GM10248 (cell line): ENCODE data around the gene SLC24A2.

Source experiments
- CTCF ChIA-PET: fragments of 300-600 bp; sonication (Branson Sonifier 250); formaldehyde crosslinking; extraction: SDS; loops from one replicate; lab custom pipeline; 2021; ENCODE audit warnings: antibody characterized with exemption; lab: Yijun Ruan, JAX
- POLR2A ChIA-PET: fragments of 350-650 bp; sonication (Branson Sonifier 250); formaldehyde crosslinking; extraction: SDS; loops from one replicate; lab custom pipeline; 2020; ENCODE audit warnings: antibody characterized with exemption; lab: Yijun Ruan, JAX
- DNase-seq: peaks from one replicate; pipeline ENCODE4 v3.0.0; 2012; ENCODE audit errors: extremely low spot score
- TF ChIP-seq, protein P1 (sequence below): IDR thresholded peaks from 2 replicates; pipeline ENCODE4 v1.5.1; 2012; ENCODE audit warnings: mild to moderate bottlenecking, low read depth; ENCODE audit errors: extremely low read depth, missing control alignments, control extremely low read depth

Gene SLC24A2

DNA sequence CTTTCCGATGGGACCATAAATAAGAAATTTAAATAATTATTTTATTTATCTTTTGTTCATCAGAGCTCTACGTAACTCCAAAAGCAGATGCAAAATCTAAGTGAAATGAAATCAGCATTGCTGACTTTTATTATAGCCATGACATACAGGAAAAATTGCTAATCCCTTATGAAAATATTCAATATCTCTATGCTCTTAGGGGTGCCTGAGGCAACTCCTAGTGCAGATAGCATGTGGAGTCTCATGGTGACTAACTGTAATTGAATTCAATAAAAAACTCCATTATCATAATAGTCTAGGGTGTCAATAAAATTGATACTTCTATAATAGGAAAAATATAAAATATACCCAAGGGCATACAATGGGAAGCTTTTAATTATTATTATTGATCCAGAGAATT is 42.6 kb downstream of the SLC24A2 start:
- ChIA-PET CTCF (no interaction called here), POLR2A (no interaction called here)
- DNase-seq = no peak
- TF ChIP-seq, protein P1, sequence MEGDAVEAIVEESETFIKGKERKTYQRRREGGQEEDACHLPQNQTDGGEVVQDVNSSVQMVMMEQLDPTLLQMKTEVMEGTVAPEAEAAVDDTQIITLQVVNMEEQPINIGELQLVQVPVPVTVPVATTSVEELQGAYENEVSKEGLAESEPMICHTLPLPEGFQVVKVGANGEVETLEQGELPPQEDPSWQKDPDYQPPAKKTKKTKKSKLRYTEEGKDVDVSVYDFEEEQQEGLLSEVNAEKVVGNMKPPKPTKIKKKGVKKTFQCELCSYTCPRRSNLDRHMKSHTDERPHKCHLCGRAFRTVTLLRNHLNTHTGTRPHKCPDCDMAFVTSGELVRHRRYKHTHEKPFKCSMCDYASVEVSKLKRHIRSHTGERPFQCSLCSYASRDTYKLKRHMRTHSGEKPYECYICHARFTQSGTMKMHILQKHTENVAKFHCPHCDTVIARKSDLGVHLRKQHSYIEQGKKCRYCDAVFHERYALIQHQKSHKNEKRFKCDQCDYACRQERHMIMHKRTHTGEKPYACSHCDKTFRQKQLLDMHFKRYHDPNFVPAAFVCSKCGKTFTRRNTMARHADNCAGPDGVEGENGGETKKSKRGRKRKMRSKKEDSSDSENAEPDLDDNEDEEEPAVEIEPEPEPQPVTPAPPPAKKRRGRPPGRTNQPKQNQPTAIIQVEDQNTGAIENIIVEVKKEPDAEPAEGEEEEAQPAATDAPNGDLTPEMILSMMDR = no peak

DNA sequence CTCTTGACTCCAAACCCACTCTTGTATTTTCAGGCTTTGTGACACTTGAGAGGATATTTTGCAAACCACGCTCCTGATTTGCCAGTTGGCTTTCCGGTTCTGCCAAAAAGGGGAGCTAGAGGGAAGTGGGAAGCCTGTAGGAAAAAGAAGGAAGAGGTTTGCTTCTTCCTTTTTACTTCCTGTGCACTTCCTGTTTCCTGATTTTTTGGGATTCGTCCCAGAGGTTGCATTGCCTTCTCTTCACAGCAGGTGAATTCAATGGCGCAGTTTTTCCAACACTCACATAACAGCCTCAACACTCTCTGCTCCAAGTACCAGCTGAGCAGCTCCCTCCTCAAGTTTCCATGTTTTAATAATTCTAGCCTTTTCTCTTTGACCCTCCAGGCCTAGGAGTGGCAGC is 47.7 kb downstream of the SLC24A2 start:
- ChIA-PET POLR2A (no interaction called here), CTCF (interaction anchor here (1.3 kb wide), 1 partner anchor 9 kb away, joined by 3 read pairs; no protein-coding TSS in a partner anchor)
- DNase-seq = no peak
- TF ChIP-seq, protein P1 = no peak
